Left ventricle myocardium inferior (tissue), 1 donor: ENCODE measurements around the gene SH3YL1. TPM values are rescaled to one million over a fixed set of nuclear protein-coding genes. Genes with fewer than 3 reads are reported as not detected.

Experiments used
- DNase-seq: peaks from one replicate; pipeline ENCODE4 v3.0.0-alpha.2; 2020
- H3K27ac ChIP-seq: fragments of 200-600 bp; replicated peaks from 2 replicates; pipeline ENCODE4 v1.8.0; 2021
- H3K27me3 ChIP-seq: fragments of 200-600 bp; 2 replicates; pipeline ENCODE4 v1.8.0; 2021; ENCODE audit warnings: low read depth
- H3K36me3 ChIP-seq: fragments of 200-600 bp; 2 replicates; pipeline ENCODE4 v1.8.0; 2021
- H3K4me1 ChIP-seq: fragments of 200-600 bp; 2 replicates; pipeline ENCODE4 v1.8.0; 2021
- H3K4me3 ChIP-seq: fragments of 200-600 bp; 2 replicates; pipeline ENCODE4 v1.8.0; 2021; ENCODE audit warnings: mild to moderate bottlenecking, moderate library complexity
- H3K9me3 ChIP-seq: fragments of 200-600 bp; replicated peaks from 2 replicates; pipeline ENCODE4 v1.8.0; 2021
- intact Hi-C: fragments of 100-400 bp; cut with micrococcal nuclease; formaldehyde crosslinking; loops from one replicate; pipeline ENCODE4 v1.11.0; 2022
- total RNA-seq: library from RNA; stranded (reverse); fragmentation: NEBNext Ultra II Directional; extraction: Animal tissue kit (Norgen Biotek cat#: 25700); gene quantifications from one replicate; pipeline ENCODE4 v1.2.1, GENCODE V29; 2021
- TF ChIP-seq, protein P1 (sequence below): fragments of 200-600 bp; IDR thresholded peaks from 2 replicates; pipeline ENCODE4 v1.8.0; 2021; ENCODE audit warnings: antibody characterized with exemption, mild to moderate bottlenecking, borderline replicate concordance
- donor health status: DM: no; HTN: yes; CAD: no; lungs with severe emphysema.

The SH3YL1 gene
- total RNA-seq, 1 donor from 2014 or later = 9.8 TPM

DNA sequence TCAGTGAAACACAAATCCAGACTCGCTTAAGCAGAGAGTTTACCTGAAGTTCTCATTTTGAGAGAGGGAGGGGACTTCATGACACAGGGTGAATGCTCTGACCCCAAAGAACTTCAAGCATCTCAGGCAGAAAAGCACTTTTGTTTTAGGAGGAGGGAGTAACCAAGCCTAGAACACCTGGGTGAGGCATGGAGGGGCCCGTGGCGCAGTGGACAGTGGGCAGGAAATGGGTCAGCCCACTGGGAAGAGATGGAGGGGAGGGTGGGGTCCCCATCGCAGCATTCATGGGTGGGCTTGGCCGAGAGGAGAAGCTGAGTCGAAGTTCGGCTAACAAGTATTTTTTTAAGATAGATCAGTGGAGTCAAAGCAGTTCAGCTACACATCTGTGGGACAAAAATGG lies 67.9 kb downstream of the SH3YL1 start:
- TF ChIP-seq, protein P1, sequence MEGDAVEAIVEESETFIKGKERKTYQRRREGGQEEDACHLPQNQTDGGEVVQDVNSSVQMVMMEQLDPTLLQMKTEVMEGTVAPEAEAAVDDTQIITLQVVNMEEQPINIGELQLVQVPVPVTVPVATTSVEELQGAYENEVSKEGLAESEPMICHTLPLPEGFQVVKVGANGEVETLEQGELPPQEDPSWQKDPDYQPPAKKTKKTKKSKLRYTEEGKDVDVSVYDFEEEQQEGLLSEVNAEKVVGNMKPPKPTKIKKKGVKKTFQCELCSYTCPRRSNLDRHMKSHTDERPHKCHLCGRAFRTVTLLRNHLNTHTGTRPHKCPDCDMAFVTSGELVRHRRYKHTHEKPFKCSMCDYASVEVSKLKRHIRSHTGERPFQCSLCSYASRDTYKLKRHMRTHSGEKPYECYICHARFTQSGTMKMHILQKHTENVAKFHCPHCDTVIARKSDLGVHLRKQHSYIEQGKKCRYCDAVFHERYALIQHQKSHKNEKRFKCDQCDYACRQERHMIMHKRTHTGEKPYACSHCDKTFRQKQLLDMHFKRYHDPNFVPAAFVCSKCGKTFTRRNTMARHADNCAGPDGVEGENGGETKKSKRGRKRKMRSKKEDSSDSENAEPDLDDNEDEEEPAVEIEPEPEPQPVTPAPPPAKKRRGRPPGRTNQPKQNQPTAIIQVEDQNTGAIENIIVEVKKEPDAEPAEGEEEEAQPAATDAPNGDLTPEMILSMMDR = no peak

DNA sequence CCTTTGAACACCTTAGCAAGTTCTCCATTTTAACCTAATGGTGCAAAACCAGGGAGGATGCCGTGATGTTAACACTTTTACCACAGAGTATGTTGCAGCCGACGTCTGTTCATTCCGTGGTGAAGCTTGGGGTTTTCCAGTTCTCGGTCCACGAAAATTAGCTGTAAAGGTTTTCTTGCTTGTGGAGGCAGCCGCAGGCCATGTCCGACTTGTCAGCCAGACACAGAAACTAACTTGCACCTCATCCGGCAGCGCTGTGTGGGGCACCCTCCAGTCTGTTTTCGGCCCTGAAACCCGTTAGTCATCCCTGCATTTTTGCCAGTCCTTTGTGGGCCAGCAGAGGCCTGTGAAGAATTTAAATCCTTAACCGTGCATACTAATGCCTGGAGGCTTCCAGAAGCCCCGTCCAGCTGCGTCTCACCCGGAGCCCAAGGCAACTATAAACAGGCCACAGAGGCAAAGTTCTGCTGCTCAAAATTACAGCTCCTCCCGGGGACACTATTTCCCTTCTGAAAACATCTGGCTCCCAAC lies 70.6 kb downstream of the SH3YL1 start:
- H3K9me3 ChIP-seq = peaks cover 6% of the 10 kb centered on the region
- no peak overlapping the region for H3K27ac ChIP-seq
- intact Hi-C loops = no loop called here
- TF ChIP-seq, protein P1 = no peak
- H3K36me3 ChIP-seq = no peaks in the 10 kb centered on the region
- DNase-seq = no peak
- H3K4me1 ChIP-seq = no peaks in the 10 kb centered on the region
- H3K27me3 ChIP-seq = peaks cover 4% of the 10 kb centered on the region
- H3K4me3 ChIP-seq = no peak overlapping the region

More for the DNA sequence above, 67.9 kb downstream of the SH3YL1 start:
- Histone ChIP-seq H3K36me3 (no peaks in the 10 kb centered on the region), H3K27ac (no peak overlapping the region), H3K4me3 (no peak overlapping the region), H3K4me1 (no peaks in the 10 kb centered on the region), H3K9me3 (no peaks in the 10 kb centered on the region), H3K27me3 (peaks cover 4% of the 10 kb centered on the region)
- intact Hi-C loops = no loop called here
- DNase-seq = no peak

DNA sequence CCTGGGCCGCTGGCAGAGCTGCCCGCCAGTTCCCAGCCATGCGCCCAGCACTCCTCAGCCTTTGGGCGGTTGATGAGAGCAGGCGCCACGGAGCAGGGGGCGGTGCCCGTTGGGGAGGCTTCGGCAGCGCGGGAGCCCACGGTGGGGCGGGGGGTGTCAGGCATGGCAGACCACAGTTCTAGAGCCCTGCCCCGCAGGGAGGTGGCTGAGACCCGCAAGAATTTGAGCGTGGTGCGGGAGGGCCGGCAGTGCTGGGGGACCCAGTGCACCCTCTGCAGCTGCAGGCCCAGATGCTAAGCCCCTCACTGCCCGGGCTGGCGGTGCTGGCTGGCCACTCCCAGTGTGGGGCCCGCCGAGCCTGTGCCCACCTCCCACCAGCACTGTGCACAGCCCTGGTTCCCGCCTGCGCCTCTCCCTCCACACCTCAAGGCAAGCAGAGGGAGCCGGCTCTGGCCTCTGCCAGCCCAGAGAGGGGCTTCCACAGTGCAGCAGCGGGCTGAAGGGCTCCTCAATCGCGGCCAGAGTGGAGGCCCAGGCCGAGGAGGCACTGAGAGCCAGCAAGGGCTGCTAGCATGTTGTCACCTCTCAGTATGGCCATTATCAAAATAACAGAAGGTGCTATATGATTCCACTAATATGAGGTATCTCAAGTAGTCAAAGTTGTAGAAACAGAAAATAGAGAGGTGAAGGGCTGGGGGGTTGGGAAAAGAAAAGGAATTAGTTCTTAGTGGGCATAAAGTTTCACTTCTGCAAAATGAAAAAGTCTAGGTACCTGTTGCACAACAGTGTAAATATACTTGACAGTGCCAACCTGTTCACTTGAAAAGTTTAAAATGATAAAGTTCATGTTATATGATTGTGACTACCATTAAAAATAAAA lies 72.3 kb downstream of the SH3YL1 start:
- intact Hi-C loops = no loop called here
- peaks cover 20% of the 10 kb centered on the region for H3K9me3 ChIP-seq

DNA sequence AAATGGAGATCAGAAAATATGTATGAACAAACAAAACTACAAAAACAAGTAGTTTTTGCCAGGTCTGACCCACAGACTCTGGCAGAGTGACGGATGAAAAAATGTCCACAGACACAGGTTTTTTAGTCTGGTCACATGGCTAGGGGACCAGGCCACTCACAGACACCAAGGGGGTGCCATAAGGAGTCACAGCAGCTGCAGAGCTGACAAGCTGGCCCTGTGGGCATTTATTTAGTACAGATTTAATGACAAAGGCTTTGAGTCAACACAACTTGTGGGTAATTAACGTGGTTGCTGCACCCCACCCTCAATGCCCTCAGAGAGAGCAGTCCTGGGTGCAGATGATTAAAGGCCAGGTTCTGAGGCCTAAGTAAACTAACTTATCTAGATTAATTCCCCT lies 76.0 kb downstream of the SH3YL1 start:
- H3K4me3 ChIP-seq = no peak overlapping the region
- H3K4me1 ChIP-seq = no peaks in the 10 kb centered on the region
- TF ChIP-seq, protein P1 = no peak
- no peak for DNase-seq
- peaks cover 35% of the 10 kb centered on the region for H3K27me3 ChIP-seq
- peaks cover 20% of the 10 kb centered on the region for H3K9me3 ChIP-seq
- H3K36me3 ChIP-seq = no peaks in the 10 kb centered on the region
- H3K27ac ChIP-seq = no peak overlapping the region
- intact Hi-C loops = no loop called here

More for the DNA sequence above, 72.3 kb downstream of the SH3YL1 start:
- H3K36me3 ChIP-seq = no peaks in the 10 kb centered on the region
- no peak overlapping the region for H3K27ac ChIP-seq
- TF ChIP-seq, protein P1 = no peak
- no peak overlapping the region for H3K4me3 ChIP-seq
- no peaks in the 10 kb centered on the region for H3K4me1 ChIP-seq
- no peak for DNase-seq
- H3K27me3 ChIP-seq = peaks cover 13% of the 10 kb centered on the region

DNA sequence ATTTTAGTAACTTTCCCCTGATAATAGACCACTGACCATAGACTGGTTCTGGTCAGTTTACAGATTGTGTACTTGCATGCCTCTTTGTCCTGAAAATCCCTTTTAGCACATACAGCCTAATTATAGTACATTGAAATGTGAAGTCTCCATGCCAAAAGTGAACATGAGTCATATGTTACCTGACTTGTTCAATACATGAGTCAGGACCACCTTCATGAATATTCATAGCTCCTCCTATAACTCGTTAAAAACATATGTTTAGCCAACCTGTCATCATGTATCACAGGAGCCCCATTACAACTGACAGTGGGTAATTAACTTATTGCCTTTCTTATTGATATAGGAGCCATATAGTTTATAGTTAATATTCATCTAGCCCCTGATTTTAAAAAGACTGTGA lies 78.6 kb downstream of the SH3YL1 start:
- intact Hi-C loops = no loop called here

More for the DNA sequence above, 78.6 kb downstream of the SH3YL1 start:
- no peak overlapping the region for H3K4me3 ChIP-seq
- H3K27me3 ChIP-seq = peaks cover 35% of the 10 kb centered on the region
- no peaks in the 10 kb centered on the region for H3K4me1 ChIP-seq
- H3K9me3 ChIP-seq = peaks cover 14% of the 10 kb centered on the region
- TF ChIP-seq, protein P1 = no peak
- H3K27ac ChIP-seq = no peak overlapping the region
- no peaks in the 10 kb centered on the region for H3K36me3 ChIP-seq
- no peak for DNase-seq
